PC-3 (cell line): Measurements from ENCODE around the gene KRTAP9-3. TPM values are rescaled to one million over a fixed set of nuclear protein-coding genes. Genes with fewer than 3 reads are reported as not detected.

ENCODE experiments used
- ATAC-seq: fragments of 200-7000 bp; cut with Tn5 transposase; 2 replicates; pipeline ENCODE4 v1.9.1; 2020; ENCODE audit warnings: mild to moderate bottlenecking, moderate library complexity
- BruUV-seq: library from RNA; stranded (reverse); fragments of 400-500 nt; replicated peaks from 2 replicates; lab custom pipeline; 2021; lab: Mats Ljungman, UMichigan
- CTCF ChIA-PET: fragments of 300-600 bp; sonication (Branson Sonifier 250); formaldehyde crosslinking; loops from one replicate; lab custom pipeline; 2022; ENCODE audit warnings: antibody characterized with exemption; lab: Charles Lee
- POLR2A ChIA-PET: fragments of 300-600 bp; sonication (Branson Sonifier 250); formaldehyde crosslinking; loops from one replicate; lab custom pipeline; 2022; ENCODE audit warnings: antibody characterized with exemption; ENCODE audit not compliant: unreplicated experiment; lab: Charles Lee
- DNase-seq: peaks from one replicate; pipeline ENCODE4 v3.0.0-alpha.2; 2015
- H2AFZ ChIP-seq: fragments of 300-600 bp; sonication (generic); 2 replicates; pipeline ENCODE4 v1.6.0; 2016; ENCODE audit warnings: antibody characterized with exemption, low read length
- H3F3A ChIP-seq: fragments of 300-600 bp; sonication (generic); one replicate; pipeline ENCODE4 v1.6.0; 2017; ENCODE audit warnings: antibody characterized with exemption, low read length, control low read depth, mild to moderate bottlenecking; ENCODE audit not compliant: unreplicated experiment
- H3K27ac ChIP-seq: fragments of 300-600 bp; sonication (generic); 2 replicates; pipeline ENCODE4 v1.5.1; 2016; ENCODE audit warnings: mild to moderate bottlenecking, low read length
- H3K27me3 ChIP-seq: fragments of 300-600 bp; sonication (generic); 2 replicates; pipeline ENCODE4 v1.6.1; 2016; ENCODE audit warnings: low read length, mixed read lengths
- H3K36me3 ChIP-seq: fragments of 300-600 bp; sonication (generic); 2 replicates; pipeline ENCODE4 v1.6.1; 2016; ENCODE audit warnings: low read depth, mixed run types, low read length, mixed read lengths
- H3K4me1 ChIP-seq: fragments of 300-600 bp; sonication (generic); 2 replicates; pipeline ENCODE4 v1.5.1; 2016; ENCODE audit warnings: low read length; ENCODE audit not compliant: insufficient read depth
- H3K4me2 ChIP-seq: fragments of 300-600 bp; sonication (generic); 2 replicates; pipeline ENCODE4 v1.6.0; 2016; ENCODE audit warnings: low read length
- H3K4me3 ChIP-seq: fragments of 300-600 bp; sonication (generic); 2 replicates; pipeline ENCODE4 v1.5.1; 2016; ENCODE audit warnings: mild to moderate bottlenecking, low read length, mixed read lengths
- H3K79me2 ChIP-seq: fragments of 300-600 bp; sonication (generic); 2 replicates; pipeline ENCODE4 v1.6.1; 2017; ENCODE audit warnings: low read length, mixed read lengths
- H3K9ac ChIP-seq: fragments of 300-600 bp; sonication (generic); 2 replicates; pipeline ENCODE4 v1.6.0; 2016; ENCODE audit warnings: mild to moderate bottlenecking, low read length
- H3K9me2 ChIP-seq: fragments of 300-600 bp; sonication (generic); replicated peaks from 2 replicates; pipeline ENCODE4 v1.6.1; 2016; ENCODE audit warnings: mixed run types, low read length, mixed read lengths
- H3K9me3 ChIP-seq: fragments of 300-600 bp; sonication (generic); 2 replicates; pipeline ENCODE4 v1.6.1; 2016; ENCODE audit warnings: low read length, mixed read lengths
- H4K20me1 ChIP-seq: fragments of 300-600 bp; sonication (generic); 2 replicates; pipeline ENCODE4 v1.6.1; 2016; ENCODE audit warnings: low read length, mixed read lengths
- EZH2 ChIP-seq: fragments of 300-600 bp; sonication (generic); IDR thresholded peaks from one replicate; pipeline ENCODE4 v1.6.1; 2017; ENCODE audit warnings: antibody characterized with exemption, mild to moderate bottlenecking, low read length; ENCODE audit not compliant: unreplicated experiment
- EZH2phosphoT487 ChIP-seq: fragments of 300-600 bp; sonication (generic); IDR thresholded peaks from 2 replicates; pipeline ENCODE4 v1.6.1; 2018; ENCODE audit warnings: mild to moderate bottlenecking, antibody characterized with exemption, low read length, borderline replicate concordance
- intact Hi-C: fragments of 100-400 bp; cut with micrococcal nuclease; formaldehyde crosslinking; loops from 2 replicates; pipeline ENCODE4 v1.9.0; 2023
- total RNA-seq: library from RNA; depleted of rRNA; stranded (reverse); fragments of >200 nt; gene quantifications from 2 replicates; pipeline ENCODE4 v1.2.3, GENCODE V29; 2014
- TF ChIP-seq, protein P1 (sequence below): fragments of 300-600 bp; sonication (generic); conservative IDR thresholded peaks from 2 replicates; pipeline ENCODE4 v1.5.1; 2017; ENCODE audit warnings: antibody characterized with exemption, low read depth, mild to moderate bottlenecking, low read length

Gene KRTAP9-3
- total RNA-seq, 1 experiment from 2014 or later = not detected

DNA sequence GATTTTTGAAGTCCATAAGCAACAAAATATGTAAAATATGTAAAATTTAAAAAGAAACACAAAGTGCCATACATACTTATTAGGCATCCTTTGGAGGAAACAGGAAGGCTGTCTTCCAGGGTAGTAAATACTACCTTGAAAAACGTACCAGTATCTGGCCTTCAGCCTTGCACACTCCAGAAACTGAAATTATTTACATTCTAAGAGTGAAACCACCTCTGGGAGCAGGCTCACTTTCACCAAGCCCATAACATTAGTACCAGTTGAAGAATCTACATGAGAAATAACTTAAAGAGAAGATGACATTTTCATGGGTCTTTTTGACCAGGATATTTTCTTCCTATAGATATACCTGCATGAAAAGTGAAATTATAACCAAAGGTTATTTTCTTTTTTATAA is 36.2 kb upstream of the KRTAP9-3 start:
- H3K4me2 ChIP-seq = no peak overlapping the region
- BruUV-seq = no TSS peak
- H3K4me1 ChIP-seq = no peaks in the 10 kb centered on the region
- H3F3A ChIP-seq = no peaks in the 10 kb centered on the region
- no peak for ATAC-seq
- no peak for TF ChIP-seq EZH2
- TF ChIP-seq, protein P1, sequence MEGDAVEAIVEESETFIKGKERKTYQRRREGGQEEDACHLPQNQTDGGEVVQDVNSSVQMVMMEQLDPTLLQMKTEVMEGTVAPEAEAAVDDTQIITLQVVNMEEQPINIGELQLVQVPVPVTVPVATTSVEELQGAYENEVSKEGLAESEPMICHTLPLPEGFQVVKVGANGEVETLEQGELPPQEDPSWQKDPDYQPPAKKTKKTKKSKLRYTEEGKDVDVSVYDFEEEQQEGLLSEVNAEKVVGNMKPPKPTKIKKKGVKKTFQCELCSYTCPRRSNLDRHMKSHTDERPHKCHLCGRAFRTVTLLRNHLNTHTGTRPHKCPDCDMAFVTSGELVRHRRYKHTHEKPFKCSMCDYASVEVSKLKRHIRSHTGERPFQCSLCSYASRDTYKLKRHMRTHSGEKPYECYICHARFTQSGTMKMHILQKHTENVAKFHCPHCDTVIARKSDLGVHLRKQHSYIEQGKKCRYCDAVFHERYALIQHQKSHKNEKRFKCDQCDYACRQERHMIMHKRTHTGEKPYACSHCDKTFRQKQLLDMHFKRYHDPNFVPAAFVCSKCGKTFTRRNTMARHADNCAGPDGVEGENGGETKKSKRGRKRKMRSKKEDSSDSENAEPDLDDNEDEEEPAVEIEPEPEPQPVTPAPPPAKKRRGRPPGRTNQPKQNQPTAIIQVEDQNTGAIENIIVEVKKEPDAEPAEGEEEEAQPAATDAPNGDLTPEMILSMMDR = no peak
- no peak for DNase-seq
- H3K9ac ChIP-seq = no peak overlapping the region
- no peak overlapping the region for H2AFZ ChIP-seq
- no peaks in the 10 kb centered on the region for H3K79me2 ChIP-seq
- no peak overlapping the region for H3K27ac ChIP-seq
- no peaks in the 10 kb centered on the region for H3K27me3 ChIP-seq
- intact Hi-C loops = no loop called here
- H3K36me3 ChIP-seq = no peaks in the 10 kb centered on the region
- no peaks in the 10 kb centered on the region for H4K20me1 ChIP-seq
- ChIA-PET CTCF (no interaction called here), POLR2A (no interaction called here)
- no peaks in the 10 kb centered on the region for H3K9me3 ChIP-seq
- no peak overlapping the region for H3K4me3 ChIP-seq
- no peaks in the 10 kb centered on the region for H3K9me2 ChIP-seq

- DNase-seq (no peak), ATAC-seq (no peak)
- Histone ChIP-seq H3K9me3 (no peaks in the 10 kb centered on the region), H3K4me2 (no peak overlapping the region), H3K4me3 (no peak overlapping the region), H2AFZ (no peak overlapping the region), H4K20me1 (no peaks in the 10 kb centered on the region), H3K9me2 (no peaks in the 10 kb centered on the region), H3K79me2 (no peaks in the 10 kb centered on the region), H3K27me3 (no peaks in the 10 kb centered on the region), H3K36me3 (no peaks in the 10 kb centered on the region), H3K4me1 (no peaks in the 10 kb centered on the region), H3K9ac (no peak overlapping the region), H3K27ac (no peak overlapping the region), H3F3A (no peaks in the 10 kb centered on the region)
- no TSS peak for BruUV-seq
- TF ChIP-seq EZH2 = no peak
- no peak for TF ChIP-seq EZH2phosphoT487
- TF ChIP-seq, protein P1 = no peak
- CTCF ChIA-PET = interaction anchor here (0.6 kb wide), 1 partner anchor 349 kb away, joined by 3 read pairs; no protein-coding TSS in a partner anchor
- POLR2A ChIA-PET = no interaction called here
- intact Hi-C loops = no loop called here
Measured at GRCh38 chr17:41199421-41200078, 32.7 kb upstream of the KRTAP9-3 start.

GRCh38 chr17:41211845-41212466 is 20.3 kb upstream of the KRTAP9-3 start:
- BruUV-seq = no TSS peak
- ChIA-PET POLR2A (no interaction called here), CTCF (interaction anchor here (1.2 kb wide), 1 partner anchor 110 kb away, joined by 4 read pairs; no protein-coding TSS in a partner anchor)
- TF ChIP-seq, protein P1 = no peak
- Histone ChIP-seq H3K79me2 (no peaks in the 10 kb centered on the region), H4K20me1 (no peaks in the 10 kb centered on the region), H3K27ac (peak overlapping the region; percentile 21; the same call in 1 of the 2 replicates), H3K36me3 (no peaks in the 10 kb centered on the region), H3K4me2 (peak overlapping the region; percentile 32; the same call in 1 of the 2 replicates), H3K4me3 (no peak overlapping the region), H3F3A (no peaks in the 10 kb centered on the region), H3K9me2 (no peaks in the 10 kb centered on the region), H2AFZ (no peak overlapping the region), H3K9ac (no peak overlapping the region), H3K4me1 (peaks cover 15% of the 10 kb centered on the region), H3K27me3 (no peaks in the 10 kb centered on the region), H3K9me3 (no peaks in the 10 kb centered on the region)
- intact Hi-C loops = loop anchor here (10.0 kb wide), 2 partner anchors 147 to 297 kb away; partner anchors contain the start of genes KRTAP2-3 and KRTAP2-4
- ATAC-seq = peak; percentile 96
- peak; percentile 80 for DNase-seq
